HepG2 (cell line): Measurements from ENCODE around the gene DMXL1. TPM values are rescaled to one million over a fixed set of nuclear protein-coding genes. Genes with fewer than 3 reads are reported as not detected.
A peak's percentile ranks its signal among the peaks of the same experiment; 100 is the strongest.

ENCODE experiments used
- BCL3 ChIP-seq: sonication (generic); formaldehyde crosslinking; IDR thresholded peaks from 2 replicates; pipeline ENCODE4 v1.5.1; 2020; ENCODE audit warnings: mild to moderate bottlenecking, missing genetic modification reagents, moderate library complexity
- CREB1 ChIP-seq, 2 experiments: fragments of 450-650 bp in 1 of 2; IDR thresholded peaks; 2 replicates each; pipeline ENCODE4 v1.6.1; 2016 to 2017; ENCODE audit warnings: control low read depth in 1 of 2, mild to moderate bottlenecking in 1 of 2, missing compliant biosample characterization in 1 of 2, missing genetic modification characterization in 1 of 2
- IKZF1 ChIP-seq: fragments of 450-650 bp; IDR thresholded peaks from 2 replicates; pipeline ENCODE4 v1.7.1; 2016
- KAT8 ChIP-seq: IDR thresholded peaks from 2 replicates; pipeline ENCODE4 v1.6.1; 2016; ENCODE audit warnings: missing genetic modification reagents, missing compliant biosample characterization
- KDM2A ChIP-seq: sonication (generic); formaldehyde crosslinking; IDR thresholded peaks from 2 replicates; pipeline ENCODE4 v1.4.0; 2020; ENCODE audit warnings: low read depth, missing genetic modification reagents, borderline replicate concordance
- MATR3 ChIP-seq: sonication (generic); formaldehyde crosslinking; IDR thresholded peaks from 2 replicates; pipeline ENCODE4 v1.4.0; 2020; ENCODE audit warnings: missing genetic modification reagents
- PPARG ChIP-seq: conservative IDR thresholded peaks from 2 replicates; pipeline ENCODE4 v1.6.1; 2016; ENCODE audit warnings: missing biosample characterization, missing genetic modification reagents
- RXRA ChIP-seq: sonication (generic); formaldehyde crosslinking; IDR thresholded peaks from 2 replicates; pipeline ENCODE4 v1.5.1; 2020; ENCODE audit warnings: missing genetic modification reagents
- SALL1 ChIP-seq: sonication (generic); formaldehyde crosslinking; IDR thresholded peaks from 2 replicates; pipeline ENCODE4 v1.8.0; 2022; ENCODE audit warnings: mild to moderate bottlenecking, missing genetic modification reagents
- SIN3A ChIP-seq: IDR thresholded peaks from 2 replicates; pipeline ENCODE4 v1.6.1; 2011; ENCODE audit warnings: low read depth, mild to moderate bottlenecking, control low read depth, low read length, borderline replicate concordance
- TBL1XR1 ChIP-seq: fragments of 150-350 bp; IDR thresholded peaks from 2 replicates; pipeline ENCODE4 v1.6.1; 2014; ENCODE audit warnings: borderline replicate concordance, low read length; ENCODE audit not compliant: partially characterized antibody
- ZBTB1 ChIP-seq: sonication (generic); formaldehyde crosslinking; IDR thresholded peaks from 2 replicates; pipeline ENCODE4 v1.4.0; 2020; ENCODE audit warnings: missing genetic modification reagents, borderline replicate concordance
- ZKSCAN8 ChIP-seq: IDR thresholded peaks from 2 replicates; pipeline ENCODE4 v1.6.1; 2016; ENCODE audit warnings: borderline replicate concordance, missing genetic modification reagents, missing compliant biosample characterization
- ZNF407 ChIP-seq: sonication (generic); formaldehyde crosslinking; IDR thresholded peaks from one replicate; pipeline ENCODE4 v1.5.1; 2020; ENCODE audit warnings: mild to moderate bottlenecking, missing genetic modification reagents; ENCODE audit errors: not compliant biosample characterization
- ZNF678 ChIP-seq: sonication (generic); formaldehyde crosslinking; IDR thresholded peaks from 2 replicates; pipeline ENCODE4 v1.4.0; 2020; ENCODE audit warnings: mild to moderate bottlenecking, missing genetic modification reagents
- ZNF747 ChIP-seq: sonication (generic); formaldehyde crosslinking; IDR thresholded peaks from 2 replicates; pipeline ENCODE4 v1.8.1; 2023; ENCODE audit warnings: missing genetic modification reagents, mild to moderate bottlenecking, borderline replicate concordance
- ZNF749 ChIP-seq: sonication (generic); formaldehyde crosslinking; IDR thresholded peaks from 2 replicates; pipeline ENCODE4 v1.8.0; 2022; ENCODE audit warnings: mild to moderate bottlenecking, missing genetic modification reagents, moderate library complexity, borderline replicate concordance
- polyA plus RNA-seq, 8 experiments: library from polyadenylated mRNA; depleted of rRNA in 3 of 8; stranded (reverse) in 7 of 8; unstranded in 1 of 8; fragments of >200 nt; fragmentation: Illumina TruSeq in 4 of 8; extraction: Trizol in 4 of 8; gene quantifications; 2 replicates each; pipeline versions ENCODE4 v1.2.1 to v1.2.3, GENCODE V29; 2011 to 2016; ENCODE audit warnings: low read depth in 4 of 8, missing spikeins in 1 of 8, mixed read lengths in 1 of 8; ENCODE audit not compliant: insufficient read depth in 1 of 8
- total RNA-seq, 5 experiments: library from RNA; depleted of rRNA; stranded (reverse); fragments of >200 nt; fragmentation: Illumina TruSeq; extraction: Trizol; gene quantifications; 2 replicates each; pipeline ENCODE4 v1.2.3, GENCODE V29; 2016; ENCODE audit warnings: low read depth in 1 of 5
- TF ChIP-seq, protein P1 (sequence below): sonication (generic); formaldehyde crosslinking; IDR thresholded peaks from 2 replicates; pipeline ENCODE4 v1.4.0; 2020; ENCODE audit warnings: missing genetic modification reagents, borderline replicate concordance

DMXL1 gene
- total and polyA plus RNA-seq, 2 of the 13 experiments (the other 11 are each of a cell fraction or from before 2014, with no cell fraction given) = 6.9 to 18.6 TPM

- TF ChIP-seq ZNF407 (CRISPR knock-in tag) (no peak), ZBTB1 (CRISPR knock-in tag) (no peak), SIN3A (no peak), ZNF747 (no peak), RXRA (CRISPR knock-in tag) (no peak; the same call in 1 of the 2 replicates), TBL1XR1 (no peak), KDM2A (CRISPR knock-in tag) (peak; percentile 5; the same call in 1 of the 2 replicates), ZNF678 (CRISPR knock-in tag) (no peak), PPARG (no peak), MATR3 (CRISPR knock-in tag) (no peak), ZNF749 (CRISPR knock-in tag) (no peak), CREB1 (IDR thresholded peaks at IDR 0.05) (peak; percentile 87), CREB1 (CRISPR knock-in tag; IDR thresholded peaks at IDR 0.05) (peak; percentile 97), IKZF1 (no peak), KAT8 (no peak), SALL1 (CRISPR knock-in tag) (no peak; the same call in 1 of the 2 replicates), BCL3 (no peak), ZKSCAN8 (CRISPR knock-in tag) (no peak)
- TF ChIP-seq, protein P1, sequence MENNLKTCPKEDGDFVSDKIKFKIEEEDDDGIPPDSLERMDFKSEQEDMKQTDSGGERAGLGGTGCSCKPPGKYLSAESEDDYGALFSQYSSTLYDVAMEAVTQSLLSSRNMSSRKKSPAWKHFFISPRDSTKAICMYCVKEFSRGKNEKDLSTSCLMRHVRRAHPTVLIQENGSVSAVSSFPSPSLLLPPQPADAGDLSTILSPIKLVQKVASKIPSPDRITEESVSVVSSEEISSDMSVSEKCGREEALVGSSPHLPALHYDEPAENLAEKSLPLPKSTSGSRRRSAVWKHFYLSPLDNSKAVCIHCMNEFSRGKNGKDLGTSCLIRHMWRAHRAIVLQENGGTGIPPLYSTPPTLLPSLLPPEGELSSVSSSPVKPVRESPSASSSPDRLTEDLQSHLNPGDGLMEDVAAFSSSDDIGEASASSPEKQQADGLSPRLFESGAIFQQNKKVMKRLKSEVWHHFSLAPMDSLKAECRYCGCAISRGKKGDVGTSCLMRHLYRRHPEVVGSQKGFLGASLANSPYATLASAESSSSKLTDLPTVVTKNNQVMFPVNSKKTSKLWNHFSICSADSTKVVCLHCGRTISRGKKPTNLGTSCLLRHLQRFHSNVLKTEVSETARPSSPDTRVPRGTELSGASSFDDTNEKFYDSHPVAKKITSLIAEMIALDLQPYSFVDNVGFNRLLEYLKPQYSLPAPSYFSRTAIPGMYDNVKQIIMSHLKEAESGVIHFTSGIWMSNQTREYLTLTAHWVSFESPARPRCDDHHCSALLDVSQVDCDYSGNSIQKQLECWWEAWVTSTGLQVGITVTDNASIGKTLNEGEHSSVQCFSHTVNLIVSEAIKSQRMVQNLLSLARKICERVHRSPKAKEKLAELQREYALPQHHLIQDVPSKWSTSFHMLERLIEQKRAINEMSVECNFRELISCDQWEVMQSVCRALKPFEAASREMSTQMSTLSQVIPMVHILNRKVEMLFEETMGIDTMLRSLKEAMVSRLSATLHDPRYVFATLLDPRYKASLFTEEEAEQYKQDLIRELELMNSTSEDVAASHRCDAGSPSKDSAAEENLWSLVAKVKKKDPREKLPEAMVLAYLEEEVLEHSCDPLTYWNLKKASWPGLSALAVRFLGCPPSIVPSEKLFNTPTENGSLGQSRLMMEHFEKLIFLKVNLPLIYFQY (CRISPR knock-in tag) = no peak
Observed at GRCh38 chr5:119267958-119268386, 197.1 kb downstream of the DMXL1 start (continued).
